Suprapubic skin (tissue), 4 donors: ENCODE data around the gene CDH15. TPM values are rescaled to one million over a fixed set of nuclear protein-coding genes. Genes with fewer than 3 reads are reported as not detected.

ENCODE experiments used
- DNase-seq, 2 donors: peaks; one replicate each; pipeline ENCODE4 v3.0.0-alpha.2; 2019; ENCODE audit warnings: low spot score in 2 of 2
- H3K27ac ChIP-seq: fragments of 200-600 bp; sonication (generic); one replicate; pipeline ENCODE4 v1.5.1; 2019
- H3K27me3 ChIP-seq: fragments of 200-600 bp; sonication (generic); one replicate; pipeline ENCODE4 v1.5.1; 2019
- H3K36me3 ChIP-seq: fragments of 200-600 bp; sonication (generic); one replicate; pipeline ENCODE4 v1.5.1; 2019
- H3K4me1 ChIP-seq: fragments of 200-600 bp; sonication (generic); one replicate; pipeline ENCODE4 v1.5.1; 2019
- H3K4me3 ChIP-seq: fragments of 200-600 bp; sonication (generic); one replicate; pipeline ENCODE4 v1.5.1; 2019; ENCODE audit warnings: mild to moderate bottlenecking
- H3K9me3 ChIP-seq: fragments of 200-600 bp; sonication (generic); one replicate; pipeline ENCODE4 v1.5.1; 2019
- EP300 ChIP-seq: sonication (generic); formaldehyde crosslinking; IDR thresholded peaks from one replicate; pipeline ENCODE4 v1.6.1; 2017; ENCODE audit warnings: antibody characterized with exemption
- POLR2A ChIP-seq, 2 donors: fragments of 450-650 bp; IDR thresholded peaks; one replicate each; pipeline ENCODE4 v1.6.1; 2017; ENCODE audit warnings: antibody characterized with exemption in 2 of 2, mild to moderate bottlenecking in 2 of 2, moderate library complexity in 2 of 2
- POLR2AphosphoS5 ChIP-seq, 3 donors: sonication (generic); formaldehyde crosslinking; IDR thresholded peaks; one replicate each; pipeline ENCODE4 v1.6.1; 2017; ENCODE audit warnings: antibody characterized with exemption in 3 of 3
- WGBS: methylation state at CpG from one replicate; pipeline ENCODE4 v1.1.5; 2018; 5-methylcytosine and 5-hydroxymethylcytosine counted together
- total RNA-seq, 4 donors: library from RNA; depleted of rRNA; stranded (reverse); fragments of >200 nt; gene quantifications; one replicate each; pipeline ENCODE4 v1.1.0, GENCODE V29; 2016
- TF ChIP-seq, protein P1 (sequence below), 2 donors: fragments of 200-600 bp in 1 of 2; fragments of 450-650 bp in 1 of 2; sonication (generic) in 1 of 2; IDR thresholded peaks; one replicate each; pipeline ENCODE4 v1.5.1; 2016 to 2019; ENCODE audit warnings: antibody characterized with exemption in 2 of 2, mild to moderate bottlenecking in 1 of 2, moderate library complexity in 1 of 2

CDH15 gene
- total RNA-seq, 4 donors from 2014 or later, result 0.16 to 0.48 TPM; not detected in 2

DNA sequence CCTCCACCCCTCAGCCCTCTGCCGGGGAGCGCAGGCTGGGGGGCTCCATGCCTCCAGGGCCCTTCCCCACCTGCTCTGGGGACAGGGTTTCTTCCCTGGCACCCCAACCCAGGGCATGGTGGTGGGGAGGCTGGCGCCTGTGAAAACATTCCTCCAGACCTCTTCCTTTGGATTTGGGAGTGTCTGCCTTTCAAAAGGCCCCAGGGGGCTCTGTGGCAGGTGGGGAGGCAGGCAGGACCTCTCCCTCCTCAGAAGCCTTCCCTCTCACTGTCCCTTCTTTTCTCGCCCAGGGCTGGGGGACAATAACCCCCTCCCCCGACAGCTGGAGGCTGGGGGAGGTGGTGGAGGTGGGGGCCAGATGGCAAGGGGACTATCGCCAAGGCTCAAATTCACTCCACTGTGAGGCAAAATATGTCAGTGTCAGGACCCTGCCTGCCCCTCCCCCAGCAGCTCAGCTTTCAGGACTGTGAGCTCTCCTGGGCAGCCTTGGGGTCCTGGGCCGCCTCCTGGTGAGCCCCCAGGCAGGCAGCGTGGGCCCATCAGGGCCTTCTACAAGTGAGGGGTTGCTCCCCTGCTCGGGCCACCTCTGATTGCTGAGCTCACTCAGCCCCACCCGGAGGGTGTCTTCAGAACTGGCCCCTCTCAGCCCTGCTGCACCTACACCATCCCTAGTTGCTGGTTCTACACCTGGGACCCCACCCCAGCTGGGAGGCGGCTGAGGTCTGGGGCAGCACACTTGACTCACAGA lies 1.8 kb downstream of the CDH15 start:
- Histone ChIP-seq H3K27me3 (peaks cover 52% of the 10 kb centered on the region), H3K27ac (no peak overlapping the region), H3K4me3 (no peak overlapping the region), H3K4me1 (peaks cover 16% of the 10 kb centered on the region), H3K9me3 (no peaks in the 10 kb centered on the region), H3K36me3 (no peaks in the 10 kb centered on the region)
- 67% methylated on average over 3 of the region's 11 CpGs for WGBS
- no peak for TF ChIP-seq EP300
- no peak for TF ChIP-seq POLR2A (IDR thresholded peaks at IDR 0.05)
- TF ChIP-seq POLR2AphosphoS5 (IDR thresholded peaks at IDR 0.05), result no peak
- TF ChIP-seq, protein P1, sequence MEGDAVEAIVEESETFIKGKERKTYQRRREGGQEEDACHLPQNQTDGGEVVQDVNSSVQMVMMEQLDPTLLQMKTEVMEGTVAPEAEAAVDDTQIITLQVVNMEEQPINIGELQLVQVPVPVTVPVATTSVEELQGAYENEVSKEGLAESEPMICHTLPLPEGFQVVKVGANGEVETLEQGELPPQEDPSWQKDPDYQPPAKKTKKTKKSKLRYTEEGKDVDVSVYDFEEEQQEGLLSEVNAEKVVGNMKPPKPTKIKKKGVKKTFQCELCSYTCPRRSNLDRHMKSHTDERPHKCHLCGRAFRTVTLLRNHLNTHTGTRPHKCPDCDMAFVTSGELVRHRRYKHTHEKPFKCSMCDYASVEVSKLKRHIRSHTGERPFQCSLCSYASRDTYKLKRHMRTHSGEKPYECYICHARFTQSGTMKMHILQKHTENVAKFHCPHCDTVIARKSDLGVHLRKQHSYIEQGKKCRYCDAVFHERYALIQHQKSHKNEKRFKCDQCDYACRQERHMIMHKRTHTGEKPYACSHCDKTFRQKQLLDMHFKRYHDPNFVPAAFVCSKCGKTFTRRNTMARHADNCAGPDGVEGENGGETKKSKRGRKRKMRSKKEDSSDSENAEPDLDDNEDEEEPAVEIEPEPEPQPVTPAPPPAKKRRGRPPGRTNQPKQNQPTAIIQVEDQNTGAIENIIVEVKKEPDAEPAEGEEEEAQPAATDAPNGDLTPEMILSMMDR (IDR thresholded peaks at IDR 0.05), result no peak
- no peak for DNase-seq

DNA sequence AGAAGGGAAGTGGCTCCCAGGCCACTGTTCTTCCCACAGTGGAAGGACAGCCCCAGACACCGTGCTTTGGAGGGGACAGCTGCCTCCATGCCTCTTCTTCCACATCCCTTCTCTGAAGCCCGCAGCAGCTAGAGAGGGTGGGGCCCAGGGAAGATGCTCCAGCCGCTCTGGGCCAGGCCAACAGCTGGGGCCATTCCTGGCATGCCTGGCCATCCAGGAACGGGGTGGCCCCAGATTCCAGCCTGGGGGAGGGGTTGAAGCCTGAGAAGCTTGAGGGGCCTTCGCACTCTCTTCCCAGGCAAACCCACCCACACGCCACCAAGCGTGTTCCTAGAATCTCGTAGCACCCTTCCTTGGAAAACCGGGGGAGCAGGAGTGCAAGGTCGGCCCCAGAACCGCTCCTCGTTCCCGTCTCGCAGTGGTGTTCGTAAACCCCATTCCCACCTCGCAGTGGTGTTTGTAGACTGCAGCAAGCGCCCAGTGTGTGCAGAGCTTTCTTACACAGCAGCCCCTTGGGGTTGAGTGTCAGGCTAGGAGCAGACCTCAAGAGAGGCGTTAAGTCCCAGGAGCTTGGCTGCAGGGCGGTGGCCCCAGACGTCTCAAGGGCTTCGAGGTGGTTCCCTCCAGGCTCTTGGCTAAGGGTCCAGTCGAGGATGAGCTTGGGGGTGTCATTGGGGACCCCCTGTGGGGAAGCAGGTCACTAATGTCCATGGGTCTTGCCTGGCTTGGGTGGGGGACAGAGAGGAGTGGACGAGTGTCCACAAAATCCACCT lies 2.7 kb downstream of the CDH15 start:
- 69% methylated on average over 16 of the region's 23 CpGs for WGBS
- TF ChIP-seq EP300, result no peak
- TF ChIP-seq, protein P1 (IDR thresholded peaks at IDR 0.05), result no peak
- no peak for TF ChIP-seq POLR2A (IDR thresholded peaks at IDR 0.05)
- TF ChIP-seq POLR2AphosphoS5 (IDR thresholded peaks at IDR 0.05), result no peak
- peaks cover 21% of the 10 kb centered on the region for H3K4me1 ChIP-seq
- no peak overlapping the region for H3K27ac ChIP-seq
- no peaks in the 10 kb centered on the region for H3K9me3 ChIP-seq
- no peaks in the 10 kb centered on the region for H3K36me3 ChIP-seq
- DNase-seq, result no peak
- H3K4me3 ChIP-seq, result no peak overlapping the region
- peaks cover 52% of the 10 kb centered on the region for H3K27me3 ChIP-seq

DNA sequence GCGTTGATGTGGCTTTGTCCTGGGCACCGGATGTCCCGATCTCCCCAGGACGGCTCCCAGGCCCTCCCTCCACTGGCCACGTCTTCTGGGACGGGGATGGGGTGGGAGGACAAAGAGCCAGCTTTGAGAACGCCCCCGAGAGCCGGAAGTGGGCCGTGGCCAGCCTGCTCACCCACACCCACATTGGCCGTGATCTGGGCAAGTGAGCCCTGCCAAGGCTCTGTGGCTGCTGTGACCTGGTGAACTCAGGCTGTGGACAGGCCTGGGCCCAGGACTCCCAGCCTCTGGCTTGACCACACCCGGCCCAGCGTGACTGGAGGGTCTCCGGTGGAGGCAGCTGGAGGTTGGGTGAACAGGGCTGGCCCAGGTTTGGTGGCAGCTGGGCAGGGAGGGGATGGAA lies 3.3 kb downstream of the CDH15 start:
- peaks cover 46% of the 10 kb centered on the region for H3K27me3 ChIP-seq
- no peak for DNase-seq

DNA sequence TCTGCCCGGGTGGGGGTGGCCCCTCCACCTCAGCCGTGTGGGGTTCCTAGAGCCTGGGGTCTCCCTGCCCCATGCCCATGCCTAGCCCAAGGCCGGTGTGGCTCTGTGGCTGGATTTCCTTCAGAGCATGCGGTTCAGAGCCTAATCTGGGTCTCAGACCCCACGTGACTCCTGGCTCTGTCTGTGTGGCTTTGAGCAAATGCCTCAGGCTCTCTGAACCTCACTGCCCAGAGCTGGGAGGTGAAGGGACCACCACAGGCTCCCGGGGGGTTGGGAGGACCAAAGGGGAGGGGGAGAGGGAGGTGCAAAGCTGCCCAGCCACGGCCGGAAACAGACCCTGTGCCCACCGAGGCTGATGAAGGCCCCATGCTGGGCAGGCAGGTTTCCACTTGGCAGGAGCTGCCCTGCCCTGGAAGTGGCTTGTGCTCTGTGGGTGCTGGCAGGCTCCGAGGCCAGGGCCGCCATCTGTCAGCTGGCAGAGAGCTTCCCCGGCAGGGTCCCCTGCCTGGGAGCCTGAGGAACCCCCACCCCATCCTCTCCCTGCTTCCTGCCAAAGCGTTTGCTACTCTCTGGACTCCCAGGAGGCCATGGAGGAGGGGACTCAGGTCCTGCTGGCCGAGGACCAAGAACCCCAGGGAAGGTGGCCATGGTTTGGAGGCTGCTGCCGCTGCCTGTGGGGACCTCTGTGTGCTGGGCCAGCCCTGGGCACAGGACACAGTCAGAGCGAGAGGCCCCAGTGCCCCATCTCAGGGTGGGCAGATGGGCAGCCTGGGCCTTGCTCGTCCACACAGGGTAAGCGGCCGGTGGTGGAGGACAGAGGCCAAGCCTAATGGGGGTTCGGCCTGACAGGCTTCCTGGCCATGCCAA lies 4.0 kb downstream of the CDH15 start:
- TF ChIP-seq POLR2AphosphoS5 (IDR thresholded peaks at IDR 0.05), result no peak
- TF ChIP-seq POLR2A (IDR thresholded peaks at IDR 0.05), result no peak
- no peak for TF ChIP-seq EP300
- TF ChIP-seq, protein P1 (IDR thresholded peaks at IDR 0.05), result no peak
- Histone ChIP-seq H3K9me3 (no peaks in the 10 kb centered on the region), H3K36me3 (no peaks in the 10 kb centered on the region), H3K4me3 (no peak overlapping the region), H3K4me1 (peaks cover 19% of the 10 kb centered on the region), H3K27ac (no peak overlapping the region), H3K27me3 (peaks cover 42% of the 10 kb centered on the region)
- WGBS, result 50% methylated on average over 8 of the region's 20 CpGs
- no peak for DNase-seq

More for the DNA sequence above, 3.3 kb downstream of the CDH15 start:
- 71% methylated on average over 3 of the region's 14 CpGs for WGBS
- no peaks in the 10 kb centered on the region for H3K9me3 ChIP-seq
- TF ChIP-seq POLR2A (IDR thresholded peaks at IDR 0.05), result no peak
- TF ChIP-seq EP300, result no peak
- TF ChIP-seq, protein P1 (IDR thresholded peaks at IDR 0.05), result no peak
- TF ChIP-seq POLR2AphosphoS5 (IDR thresholded peaks at IDR 0.05), result no peak
- H3K4me3 ChIP-seq, result no peak overlapping the region
- H3K27ac ChIP-seq, result no peak overlapping the region
- peaks cover 21% of the 10 kb centered on the region for H3K4me1 ChIP-seq
- H3K36me3 ChIP-seq, result no peaks in the 10 kb centered on the region
